GM12801 (cell line): Measurements from ENCODE around the gene PFAS.

Experiments
- TF ChIP-seq, protein P1 (sequence below): IDR thresholded peaks from one replicate; pipeline ENCODE4 v1.5.1; 2011; ENCODE audit warnings: control low read depth; ENCODE audit not compliant: insufficient read length; ENCODE audit errors: extremely low read depth

Gene PFAS

DNA sequence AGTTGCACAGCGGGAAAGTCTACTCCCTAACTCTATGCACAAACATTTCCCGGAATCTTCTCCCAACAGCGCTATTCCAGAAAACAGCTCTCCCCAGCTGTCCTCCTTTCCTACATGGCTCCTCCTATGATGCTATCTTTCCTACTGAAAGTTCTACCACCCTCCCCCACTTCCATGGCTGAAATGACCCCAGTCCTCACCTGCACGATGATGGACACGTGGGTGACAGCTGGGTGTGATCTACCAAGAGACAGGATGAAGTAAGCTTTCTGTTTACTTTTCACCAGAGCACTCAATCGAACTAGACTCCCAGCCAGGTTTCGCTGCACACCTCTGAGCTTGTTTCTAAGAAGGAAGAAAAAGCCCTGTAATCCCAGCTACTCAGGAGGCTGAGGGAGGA, 11.9 kb upstream of the PFAS start:
- TF ChIP-seq, protein P1, sequence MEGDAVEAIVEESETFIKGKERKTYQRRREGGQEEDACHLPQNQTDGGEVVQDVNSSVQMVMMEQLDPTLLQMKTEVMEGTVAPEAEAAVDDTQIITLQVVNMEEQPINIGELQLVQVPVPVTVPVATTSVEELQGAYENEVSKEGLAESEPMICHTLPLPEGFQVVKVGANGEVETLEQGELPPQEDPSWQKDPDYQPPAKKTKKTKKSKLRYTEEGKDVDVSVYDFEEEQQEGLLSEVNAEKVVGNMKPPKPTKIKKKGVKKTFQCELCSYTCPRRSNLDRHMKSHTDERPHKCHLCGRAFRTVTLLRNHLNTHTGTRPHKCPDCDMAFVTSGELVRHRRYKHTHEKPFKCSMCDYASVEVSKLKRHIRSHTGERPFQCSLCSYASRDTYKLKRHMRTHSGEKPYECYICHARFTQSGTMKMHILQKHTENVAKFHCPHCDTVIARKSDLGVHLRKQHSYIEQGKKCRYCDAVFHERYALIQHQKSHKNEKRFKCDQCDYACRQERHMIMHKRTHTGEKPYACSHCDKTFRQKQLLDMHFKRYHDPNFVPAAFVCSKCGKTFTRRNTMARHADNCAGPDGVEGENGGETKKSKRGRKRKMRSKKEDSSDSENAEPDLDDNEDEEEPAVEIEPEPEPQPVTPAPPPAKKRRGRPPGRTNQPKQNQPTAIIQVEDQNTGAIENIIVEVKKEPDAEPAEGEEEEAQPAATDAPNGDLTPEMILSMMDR, result no peak

- TF ChIP-seq, protein P1, result no peak
Observed at GRCh38 chr17:8237886-8238285, 11.2 kb upstream of the PFAS start.

DNA sequence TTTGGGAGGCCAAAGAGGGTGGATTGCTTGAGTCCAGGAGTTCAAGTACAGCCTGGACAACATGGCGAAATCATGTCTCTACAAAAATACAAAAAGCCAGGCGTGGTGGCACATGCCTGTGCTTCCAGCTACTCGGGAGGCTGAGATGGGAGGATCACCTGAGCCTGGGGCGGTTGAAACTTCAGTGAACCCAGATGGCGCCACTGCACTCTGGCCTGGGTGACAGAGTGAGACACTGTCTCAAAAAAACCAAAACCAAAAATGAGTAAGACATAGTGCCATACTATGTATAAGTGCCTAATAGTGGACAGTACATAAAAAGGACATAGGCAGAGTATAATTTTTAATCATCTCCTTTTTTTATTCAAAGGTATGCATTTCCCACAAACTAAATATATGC, 5.3 kb upstream of the PFAS start:
- TF ChIP-seq, protein P1, result no peak

DNA sequence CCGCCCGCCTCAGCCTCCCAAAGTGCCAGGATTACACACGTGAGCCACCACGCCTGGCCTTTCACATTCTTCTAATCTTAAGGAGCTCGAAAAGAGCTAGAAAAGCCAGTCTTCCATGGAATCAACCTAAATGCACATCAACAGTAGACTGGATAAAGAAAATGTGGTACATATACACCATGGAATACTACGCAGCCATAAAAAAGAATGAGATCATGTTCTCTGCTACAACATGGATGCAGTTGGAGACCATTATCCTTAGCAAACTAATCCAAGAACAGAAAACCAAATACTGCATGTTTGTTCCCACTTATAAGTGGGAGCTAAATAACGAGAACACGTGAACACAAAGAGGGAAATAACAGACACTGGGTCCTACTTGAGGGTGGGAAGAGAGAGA, 4.3 kb upstream of the PFAS start:
- TF ChIP-seq, protein P1, result no peak

DNA sequence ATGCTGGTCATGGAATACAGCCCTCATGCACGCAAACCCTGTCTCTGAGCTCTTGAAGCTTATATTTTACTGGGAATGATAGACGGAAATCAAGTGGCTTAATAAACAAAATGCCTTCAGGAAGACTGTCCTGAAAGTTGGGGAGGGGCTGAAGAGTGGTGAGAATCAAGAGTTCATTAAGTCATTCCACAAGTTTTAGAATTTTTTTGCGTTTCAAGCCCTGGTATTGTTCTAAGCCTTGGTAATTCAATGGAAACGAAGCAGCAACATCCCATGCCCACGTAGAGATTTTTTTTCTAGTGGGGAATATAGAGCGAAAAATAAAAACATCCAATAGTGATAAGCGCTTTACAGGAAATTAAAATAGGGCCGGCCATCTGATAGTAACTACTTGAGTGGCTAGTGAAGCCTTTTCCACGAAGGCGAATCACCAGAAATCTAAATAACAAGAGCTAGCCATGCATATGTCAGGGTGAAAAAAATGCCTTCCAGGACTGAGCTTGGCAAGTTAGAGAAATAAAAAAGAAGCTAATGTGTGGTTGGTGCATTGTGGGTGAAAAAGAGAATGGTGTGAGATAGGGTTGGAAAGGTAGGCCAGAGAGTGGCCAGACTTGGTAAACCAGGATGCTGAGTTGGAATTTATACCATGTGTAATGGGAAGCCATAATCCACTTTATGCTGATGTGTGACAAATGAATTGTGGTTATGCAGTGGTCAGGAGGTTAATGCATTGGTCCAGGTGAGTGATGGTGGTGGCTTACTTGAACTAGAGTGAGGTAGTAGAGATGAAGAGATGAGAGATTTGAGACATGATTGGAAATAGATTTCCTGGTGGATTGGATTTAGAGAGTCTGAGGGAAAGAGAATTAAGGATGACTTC, 772 bp downstream of the PFAS start:
- TF ChIP-seq, protein P1, result no peak

DNA sequence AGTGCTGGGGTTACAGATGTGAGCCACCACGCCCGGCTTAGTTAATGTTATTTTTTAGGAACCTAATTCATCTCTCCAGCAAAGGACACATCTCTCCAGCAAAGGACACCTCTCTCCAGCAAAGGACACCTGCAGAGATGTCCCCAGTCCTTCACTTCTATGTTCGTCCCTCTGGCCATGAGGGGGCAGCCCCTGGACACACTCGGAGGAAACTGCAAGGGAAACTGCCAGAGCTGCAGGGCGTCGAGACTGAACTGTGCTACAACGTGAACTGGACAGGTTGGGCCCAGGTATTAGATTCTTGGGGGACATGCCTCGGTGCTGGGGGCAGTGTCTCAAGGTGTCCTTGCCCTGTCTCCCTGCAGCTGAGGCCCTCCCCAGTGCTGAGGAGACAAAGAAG, 4.7 kb downstream of the PFAS start:
- TF ChIP-seq, protein P1, result no peak

- TF ChIP-seq, protein P1, result no peak
Observed at GRCh38 chr17:8254881-8255280, 5.8 kb downstream of the PFAS start.
